Urothelium cell line (cell line): ENCODE data around the gene COG2.
"Not testable (repeated sequence)": the region's sequence is repeated elsewhere in the genome, so short reads cannot be mapped to it uniquely, and the experiment has no call there.

Source experiments
- DNase-seq: peaks from one replicate; pipeline ENCODE4 v3.0.0; 2011; ENCODE audit warnings: low spot score, mixed read lengths
- FAIRE-seq: peaks from 2 replicates; lab custom pipeline; 2011; peaks lifted over from hg19 to GRCh38; lab: Jason Lieb, UNC

COG2 gene, protein sequence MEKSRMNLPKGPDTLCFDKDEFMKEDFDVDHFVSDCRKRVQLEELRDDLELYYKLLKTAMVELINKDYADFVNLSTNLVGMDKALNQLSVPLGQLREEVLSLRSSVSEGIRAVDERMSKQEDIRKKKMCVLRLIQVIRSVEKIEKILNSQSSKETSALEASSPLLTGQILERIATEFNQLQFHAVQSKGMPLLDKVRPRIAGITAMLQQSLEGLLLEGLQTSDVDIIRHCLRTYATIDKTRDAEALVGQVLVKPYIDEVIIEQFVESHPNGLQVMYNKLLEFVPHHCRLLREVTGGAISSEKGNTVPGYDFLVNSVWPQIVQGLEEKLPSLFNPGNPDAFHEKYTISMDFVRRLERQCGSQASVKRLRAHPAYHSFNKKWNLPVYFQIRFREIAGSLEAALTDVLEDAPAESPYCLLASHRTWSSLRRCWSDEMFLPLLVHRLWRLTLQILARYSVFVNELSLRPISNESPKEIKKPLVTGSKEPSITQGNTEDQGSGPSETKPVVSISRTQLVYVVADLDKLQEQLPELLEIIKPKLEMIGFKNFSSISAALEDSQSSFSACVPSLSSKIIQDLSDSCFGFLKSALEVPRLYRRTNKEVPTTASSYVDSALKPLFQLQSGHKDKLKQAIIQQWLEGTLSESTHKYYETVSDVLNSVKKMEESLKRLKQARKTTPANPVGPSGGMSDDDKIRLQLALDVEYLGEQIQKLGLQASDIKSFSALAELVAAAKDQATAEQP

DNA sequence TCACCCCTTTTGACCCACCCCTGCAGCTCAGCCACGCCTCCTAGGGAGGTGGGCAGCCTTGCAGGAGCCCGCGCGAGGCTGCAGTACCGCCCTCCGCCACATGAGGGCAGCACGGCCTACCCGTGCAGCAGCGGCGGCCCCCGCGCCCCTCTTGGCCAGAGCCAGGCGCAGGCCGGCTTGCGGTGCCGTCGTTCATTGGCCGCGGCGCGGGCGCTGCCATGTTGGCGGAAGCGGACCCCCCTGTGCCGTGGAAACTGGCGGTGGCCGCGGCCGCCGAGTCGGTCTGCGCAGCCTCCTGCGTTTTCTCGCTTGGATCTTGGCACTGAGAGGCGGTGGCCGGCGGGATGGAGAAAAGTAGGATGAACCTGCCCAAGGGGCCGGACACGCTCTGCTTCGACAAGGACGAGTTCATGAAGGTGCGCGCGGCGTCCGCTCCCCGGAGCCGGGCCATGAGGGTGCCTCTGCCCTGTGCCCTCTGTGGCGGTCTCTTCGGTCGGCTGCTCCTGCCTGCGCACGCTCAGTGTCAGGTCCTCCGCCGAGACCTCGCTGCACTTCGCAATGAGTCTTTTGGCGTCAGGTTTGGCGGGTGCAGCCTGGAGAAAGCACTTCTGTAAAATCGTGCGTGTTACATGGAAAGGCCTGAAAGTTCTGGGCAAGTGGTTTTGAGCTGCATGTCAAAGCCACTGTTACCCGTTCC, at the start of gene COG2:
Gene COG2 (plus strand): TSS at position 219 of the 697 bp plus-strand sequence. CDS start 126 bp downstream, at position 345.
- FAIRE-seq: no peak
- peak; percentile 92 for DNase-seq

DNA sequence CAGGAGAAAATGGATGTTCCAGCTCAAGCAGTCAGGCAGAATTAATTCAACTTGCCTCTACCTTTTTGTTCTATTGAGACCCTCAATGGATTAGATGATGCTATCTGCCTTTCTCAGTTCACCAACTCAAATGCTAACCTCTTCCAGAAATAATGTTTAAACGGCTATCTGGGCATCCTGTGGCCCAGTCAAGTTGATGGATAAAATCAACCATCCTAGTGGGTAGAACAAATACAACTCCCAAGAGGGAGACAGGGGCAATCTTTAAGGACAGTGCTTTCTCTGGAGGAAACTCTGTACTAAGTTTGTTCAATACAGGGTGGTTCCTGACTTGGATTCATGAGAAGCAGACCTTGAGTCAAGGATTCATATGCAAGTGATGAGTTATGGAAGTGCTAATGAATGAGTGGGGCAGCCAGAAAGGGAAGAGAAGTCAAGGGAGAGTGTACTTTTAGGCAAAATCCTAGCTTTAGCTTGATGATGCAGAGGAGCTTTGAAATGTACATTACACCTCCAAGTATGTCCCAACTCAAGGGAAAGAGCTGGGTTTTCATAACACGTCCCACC, 49.4 kb upstream of the COG2 start:
- FAIRE-seq (no peak), DNase-seq (no peak)

DNA sequence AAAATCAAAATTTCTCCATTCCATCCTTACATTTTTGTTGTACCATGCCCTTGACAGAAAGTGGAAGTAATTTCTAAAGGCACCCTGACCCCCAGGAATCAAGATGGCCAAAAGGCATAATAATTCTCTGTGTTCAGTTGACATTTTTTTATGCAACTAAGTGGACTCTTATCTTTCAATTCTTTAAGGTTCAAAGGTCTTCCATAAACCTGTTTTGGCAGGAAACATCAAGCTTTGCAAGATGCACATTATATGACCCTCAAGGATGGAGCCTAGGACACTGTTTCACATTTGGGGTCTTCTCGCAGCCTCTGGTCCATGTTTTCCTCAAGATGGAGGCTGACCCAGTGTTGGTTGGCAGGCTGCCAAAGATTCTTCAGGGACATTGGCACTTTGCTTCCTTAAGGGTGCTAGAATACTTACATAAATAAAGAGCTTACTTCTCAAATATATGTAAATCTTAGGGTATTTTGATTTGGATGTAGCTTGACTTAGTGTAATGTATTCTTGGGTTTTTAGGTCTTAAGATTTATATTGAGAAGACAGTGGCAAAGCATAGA, 48.0 kb upstream of the COG2 start:
- FAIRE-seq: no peak

DNA sequence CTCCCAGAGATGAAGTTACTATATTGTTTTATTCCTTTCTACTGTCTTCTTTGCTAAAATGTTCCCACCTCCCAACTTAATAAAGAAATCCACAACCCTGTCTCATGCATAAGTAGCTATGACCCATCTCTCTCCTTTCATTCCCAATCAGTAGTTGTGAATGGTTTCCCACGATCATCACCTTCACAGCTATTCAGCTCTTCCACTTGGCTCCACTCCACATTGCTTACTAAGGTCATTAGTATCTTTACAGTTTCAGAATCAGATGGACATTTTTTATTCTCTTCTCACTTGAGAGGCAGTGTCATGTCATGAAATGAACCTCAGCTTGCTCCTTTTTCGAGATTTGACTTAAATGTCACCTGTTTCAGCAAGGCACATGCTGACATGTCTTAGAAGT, 47.1 kb upstream of the COG2 start:
- DNase-seq: no peak
- FAIRE-seq: no peak

More for the DNA sequence above, 48.0 kb upstream of the COG2 start:
- DNase-seq: no peak

DNA sequence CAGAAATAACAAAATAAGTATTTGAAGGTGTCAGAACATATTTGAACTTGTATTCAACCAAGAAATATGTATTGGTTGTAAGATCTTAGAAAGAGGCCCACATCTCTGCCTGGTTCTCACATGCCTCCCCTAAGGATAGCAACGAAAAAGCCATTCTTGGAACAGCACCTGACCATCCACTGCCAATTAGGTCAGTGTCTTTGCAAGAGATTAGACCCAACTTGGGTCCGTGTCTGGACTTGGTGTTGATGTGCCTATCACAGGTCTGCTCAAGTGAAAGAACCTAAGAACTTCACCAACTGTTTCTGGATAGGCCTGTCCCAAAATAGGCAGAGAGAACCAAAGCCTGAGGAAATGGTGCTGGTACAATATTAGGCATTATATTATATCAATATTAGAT, 46.0 kb upstream of the COG2 start:
- no peak for DNase-seq
- FAIRE-seq: no peak

DNA sequence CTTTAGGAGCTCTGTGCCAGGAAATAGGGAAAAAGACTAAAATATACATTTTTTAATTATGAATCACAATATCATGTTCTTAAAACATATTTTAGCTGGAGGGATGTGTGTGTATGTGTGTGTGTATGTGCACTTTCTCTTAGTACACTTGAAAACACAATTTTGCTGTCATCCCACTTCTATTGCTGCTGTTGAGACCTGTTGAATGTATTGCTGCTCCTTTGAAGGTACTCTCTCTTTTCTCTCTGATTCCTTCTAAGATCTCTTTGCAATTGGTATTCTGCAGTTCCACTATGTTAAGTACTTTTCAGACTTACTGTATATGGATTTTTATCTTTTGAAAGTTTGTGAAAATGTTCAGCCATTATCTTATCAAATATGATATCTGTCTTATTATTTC, 43.5 kb upstream of the COG2 start:
- FAIRE-seq: no peak
- no peak for DNase-seq

DNA sequence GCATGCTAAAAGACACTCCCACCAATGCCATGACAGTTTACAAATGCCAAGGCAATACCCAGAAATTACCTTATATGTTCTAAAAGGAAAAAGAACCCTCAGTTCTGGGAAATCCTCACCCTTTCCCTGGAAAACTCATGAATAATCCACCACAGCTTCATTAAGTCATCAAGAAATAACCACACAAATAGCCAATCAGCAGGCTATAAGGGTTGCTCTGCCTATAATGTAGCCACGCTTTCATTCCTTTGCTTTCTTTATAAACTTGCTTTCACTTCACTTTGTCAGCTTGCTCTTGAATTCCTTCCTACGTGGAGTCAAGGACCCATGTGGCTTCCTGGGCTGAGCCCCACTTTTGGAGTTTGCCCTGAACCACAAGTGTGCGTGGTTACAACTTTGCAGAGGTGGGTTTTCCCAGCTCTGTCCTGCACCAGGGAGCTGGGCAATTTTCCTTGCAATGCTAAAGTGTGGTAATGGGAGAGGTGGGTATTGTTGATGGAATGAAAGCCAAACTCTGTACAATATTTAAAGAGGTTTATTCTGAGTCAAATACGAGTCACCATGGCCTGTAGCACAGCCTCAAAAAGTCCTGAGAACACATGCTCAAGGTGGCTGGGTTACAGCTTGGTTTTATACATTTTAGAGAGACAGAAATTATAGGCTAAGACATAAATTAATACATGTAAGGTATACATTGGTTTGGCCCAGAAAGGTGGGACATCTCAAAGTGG, 42.2 kb upstream of the COG2 start:
- DNase-seq (no peak), FAIRE-seq (no peak)

DNA sequence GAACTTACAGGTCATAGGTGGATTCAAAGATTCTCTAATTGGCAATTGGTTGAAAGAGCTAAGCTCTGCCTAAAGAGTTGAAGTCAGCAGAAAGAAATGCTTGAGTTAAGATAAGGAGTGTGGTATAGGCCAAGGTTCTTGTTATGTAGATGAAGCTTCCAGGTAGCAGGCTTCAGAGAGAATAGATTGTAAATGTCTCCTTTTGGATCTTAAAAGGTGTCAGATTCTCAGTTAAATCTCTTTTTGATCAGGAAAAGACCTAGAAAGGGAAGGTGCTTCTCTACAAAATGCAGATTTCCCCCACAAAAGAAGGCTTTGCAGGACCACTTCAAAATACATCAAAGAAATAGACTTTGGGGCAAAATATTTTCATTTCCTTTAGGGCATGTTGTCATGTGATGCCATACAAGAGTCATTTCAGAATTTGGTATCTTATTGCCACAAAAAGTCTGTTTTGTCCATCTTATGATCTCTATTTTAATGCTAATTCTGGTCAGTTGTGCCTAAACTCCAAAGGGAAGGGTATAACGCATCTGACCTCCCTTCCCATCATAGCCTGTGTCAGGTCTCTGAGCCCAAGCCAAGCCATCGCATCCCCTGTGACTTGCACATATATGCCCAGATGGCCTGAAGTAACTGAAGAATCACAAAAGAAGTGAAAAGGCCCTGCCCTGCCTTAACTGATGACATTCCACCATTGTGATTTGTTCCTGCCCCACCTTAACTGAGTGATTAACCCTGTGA, 41.5 kb upstream of the COG2 start:
- FAIRE-seq, DNase-seq: not testable (repeated sequence)

DNA sequence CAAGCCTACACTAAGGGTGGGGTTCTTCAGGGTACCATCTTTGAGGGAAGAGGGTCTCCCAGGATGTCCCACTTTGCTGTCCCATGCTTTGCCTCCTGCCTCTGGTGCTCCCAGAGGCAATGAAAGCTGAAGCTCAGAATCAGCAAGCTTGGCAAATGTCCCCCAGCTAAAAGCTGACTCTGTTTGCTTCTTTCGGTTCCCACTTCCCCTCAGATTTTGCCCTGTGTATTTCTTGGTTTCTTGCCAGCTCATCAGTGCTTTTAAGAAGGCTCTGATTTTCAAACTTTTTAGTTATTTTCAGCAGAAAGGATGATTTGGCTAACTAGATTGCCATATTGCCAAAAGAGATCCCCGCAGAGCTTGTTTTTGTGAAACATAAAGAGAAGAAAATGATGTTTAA, 33.1 kb upstream of the COG2 start:
- FAIRE-seq: no peak
- no peak for DNase-seq

DNA sequence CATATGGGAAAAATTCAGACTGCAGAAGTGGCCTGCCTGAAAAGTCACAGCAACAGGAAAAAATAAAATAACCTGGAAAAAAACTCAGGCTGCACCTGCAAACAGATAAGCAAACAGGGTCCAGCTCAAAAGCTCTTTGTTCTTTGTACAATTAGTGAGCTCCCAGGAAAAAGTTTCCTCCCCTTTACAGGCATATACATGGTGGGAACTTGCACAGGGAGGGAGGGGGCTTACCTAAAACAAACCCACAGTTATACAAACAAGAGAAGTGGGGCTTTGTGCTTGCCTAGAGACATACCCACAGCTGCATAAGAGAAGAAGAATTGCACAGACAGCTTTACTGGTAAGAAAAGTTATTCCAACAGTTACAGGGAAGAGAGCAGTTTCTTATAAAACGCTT, 31.7 kb upstream of the COG2 start:
- FAIRE-seq (no peak), DNase-seq (no peak)

DNA sequence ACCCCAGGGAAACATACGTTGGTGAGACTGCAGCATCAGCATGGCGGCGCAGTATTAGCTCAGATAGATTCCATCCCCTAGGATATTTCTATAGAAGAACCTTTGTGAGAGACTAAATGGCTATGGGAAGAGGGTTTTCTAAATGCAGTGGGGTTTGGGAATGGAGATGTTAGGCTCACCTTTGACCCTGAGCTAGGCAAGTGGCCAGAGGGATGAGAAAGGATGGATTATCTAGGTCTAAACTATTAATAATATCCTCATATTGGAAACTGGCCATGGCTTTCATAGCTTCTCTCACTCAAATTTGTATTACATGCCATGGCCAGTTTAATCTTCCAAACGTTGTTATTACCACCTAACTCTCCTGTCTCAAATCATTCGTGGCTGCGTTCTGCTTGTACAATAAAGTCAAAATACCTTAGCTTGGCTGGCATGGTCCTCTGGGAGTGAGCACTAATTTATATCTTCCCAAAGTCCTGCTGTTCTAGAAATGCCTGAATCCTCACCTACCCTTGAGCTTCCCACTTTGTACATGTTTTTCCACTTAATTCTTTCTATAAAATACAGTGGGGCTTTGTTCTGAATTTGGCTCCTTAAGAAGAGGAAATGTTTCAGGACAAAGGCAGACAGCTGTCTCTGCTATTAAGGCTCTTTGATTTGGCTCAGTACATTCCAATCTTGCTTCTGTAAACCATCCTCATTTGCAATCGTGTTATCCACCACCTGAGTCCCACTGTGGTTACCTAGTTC, 31.0 kb upstream of the COG2 start:
- FAIRE-seq: no peak
- DNase-seq: no peak

DNA sequence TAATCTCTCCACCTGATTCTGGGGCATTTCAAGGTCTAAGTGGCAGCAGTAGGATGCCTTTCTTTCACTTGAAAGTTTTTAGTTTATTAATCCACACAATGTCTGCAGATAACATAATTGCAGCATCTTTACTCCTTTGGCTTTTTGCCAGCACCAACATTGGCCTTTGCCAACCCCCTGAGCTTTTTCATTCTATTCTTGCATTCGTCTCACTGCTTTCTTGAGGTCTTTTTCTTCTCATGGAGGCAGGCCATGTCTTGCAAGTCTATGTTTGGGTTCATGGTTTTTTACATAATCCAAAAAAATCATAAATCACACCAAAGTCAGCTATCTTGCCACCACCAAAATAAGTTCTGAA, 30.4 kb upstream of the COG2 start:
- FAIRE-seq: no peak

DNA sequence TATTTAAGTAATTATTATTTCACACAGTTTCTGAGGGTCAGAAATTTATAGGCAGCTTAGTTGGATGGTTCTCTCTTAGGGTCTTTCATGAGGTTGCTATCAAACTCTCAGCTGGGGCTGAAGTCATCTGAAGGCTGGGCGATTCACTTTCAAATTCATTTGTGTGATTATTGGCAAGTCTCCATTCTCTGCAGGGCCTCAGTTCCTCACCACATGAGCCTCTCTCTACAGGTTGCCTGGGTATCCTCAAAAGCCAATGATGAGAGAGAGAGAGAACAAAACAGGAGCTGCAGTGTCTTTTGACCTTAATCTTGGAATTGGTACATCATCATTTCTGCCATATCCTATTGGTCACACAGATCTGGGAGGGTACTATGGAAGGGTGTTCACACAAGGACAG, 29.6 kb upstream of the COG2 start:
- no peak for DNase-seq
- FAIRE-seq: no peak

More for the DNA sequence above, 30.4 kb upstream of the COG2 start:
- no peak for DNase-seq

DNA sequence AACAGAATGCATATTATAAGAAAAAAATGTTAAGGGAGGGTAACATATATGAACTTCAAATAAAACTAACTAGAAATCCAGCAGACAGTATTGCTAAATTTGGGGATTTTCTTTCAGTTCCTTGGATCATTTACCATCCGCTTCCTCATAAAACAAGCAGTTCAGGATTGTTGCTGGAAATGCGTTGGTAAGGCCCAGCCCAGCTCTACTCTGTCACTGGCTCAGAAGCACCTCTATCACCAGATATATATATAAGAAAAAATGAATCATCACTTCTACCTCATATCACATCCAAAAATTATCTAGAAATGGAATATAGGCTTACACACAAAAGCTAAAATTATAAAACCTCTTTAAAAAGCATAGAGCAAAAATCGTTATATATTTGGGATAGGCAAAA, 28.2 kb upstream of the COG2 start:
- no peak for DNase-seq
- no peak for FAIRE-seq

DNA sequence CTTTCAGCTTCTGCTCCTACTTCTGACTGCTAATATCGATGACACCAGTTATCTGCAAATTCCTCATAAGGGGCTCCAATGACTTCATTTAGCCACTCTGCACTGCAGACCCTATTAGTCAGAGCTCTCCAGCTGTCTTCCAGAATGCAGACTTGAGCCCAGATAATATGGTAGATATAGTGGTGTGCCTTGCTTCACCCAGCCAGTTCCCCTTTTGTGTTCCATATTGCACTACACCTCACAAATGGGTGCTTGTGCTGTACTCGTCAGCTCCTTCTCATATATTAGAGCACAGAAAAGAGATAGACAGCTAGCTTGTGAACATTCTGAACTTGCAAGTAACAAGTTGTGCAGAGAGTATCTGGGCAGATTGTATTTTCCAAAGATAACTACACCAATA, 23.7 kb upstream of the COG2 start:
- FAIRE-seq (no peak), DNase-seq (no peak)

DNA sequence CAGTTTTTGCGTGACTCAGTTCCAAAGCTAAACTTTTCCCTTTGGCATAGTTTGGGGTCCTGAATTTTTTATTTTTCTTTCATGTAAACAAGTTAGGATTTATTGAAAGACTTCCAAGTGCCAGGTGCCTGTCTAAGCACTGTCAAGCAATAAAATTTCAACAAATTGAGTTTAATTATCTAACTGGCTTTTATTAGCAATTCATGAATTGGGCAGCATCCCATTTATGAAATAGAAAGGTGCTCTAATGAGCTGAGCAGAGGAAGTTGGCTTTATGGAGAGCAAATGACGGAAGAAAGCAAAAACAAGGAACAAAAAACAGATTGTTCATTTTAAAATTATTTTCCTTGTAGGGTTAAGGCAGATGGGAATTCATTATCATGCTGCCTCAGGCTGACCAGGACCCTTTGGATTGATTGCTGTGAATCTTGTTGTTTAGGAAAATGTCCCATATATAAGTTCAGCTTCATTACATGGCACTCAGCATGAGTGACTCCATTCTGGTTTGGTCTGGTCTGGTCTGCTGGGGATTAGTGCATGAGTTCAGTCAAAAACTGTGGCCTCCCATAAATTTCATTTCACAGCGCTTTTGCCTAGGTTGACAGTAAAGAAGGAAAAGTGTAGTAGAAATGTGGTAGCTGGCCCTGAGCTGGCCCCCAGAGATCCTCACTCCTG, 21.5 kb upstream of the COG2 start:
- no peak for DNase-seq
- no peak for FAIRE-seq

DNA sequence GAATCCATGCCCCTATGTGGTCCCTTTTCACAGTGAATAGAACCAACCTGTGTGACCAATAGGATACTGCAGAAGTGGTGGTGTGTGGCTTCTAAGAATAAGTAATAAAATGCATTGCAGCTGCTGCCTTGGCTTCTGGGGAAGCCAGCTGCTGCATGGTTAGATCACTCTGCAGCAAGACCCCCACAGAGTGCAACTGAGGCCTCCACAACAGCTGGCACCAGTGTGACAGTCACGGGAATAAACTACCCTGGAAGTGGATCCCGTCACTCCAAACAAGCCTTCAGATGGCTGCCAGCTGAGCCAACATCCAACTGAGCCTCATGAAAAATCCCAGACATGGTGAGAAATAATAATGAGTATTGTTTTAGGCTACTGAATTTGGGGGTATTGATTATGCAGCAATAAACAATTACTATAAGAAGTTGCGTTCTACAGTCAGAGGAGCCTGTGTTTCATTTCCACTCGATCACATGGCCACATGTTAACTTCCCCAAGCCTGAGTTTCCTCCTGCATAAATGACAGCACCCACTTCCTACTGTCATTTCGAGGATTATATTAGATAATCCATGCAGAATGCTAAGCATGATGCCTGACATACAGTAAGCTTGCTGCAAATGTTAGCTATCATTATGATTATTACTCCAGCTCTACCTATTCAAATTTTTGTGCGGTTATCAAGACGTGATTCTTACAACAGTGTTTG, 20.8 kb upstream of the COG2 start:
- FAIRE-seq (no peak), DNase-seq (no peak)

DNA sequence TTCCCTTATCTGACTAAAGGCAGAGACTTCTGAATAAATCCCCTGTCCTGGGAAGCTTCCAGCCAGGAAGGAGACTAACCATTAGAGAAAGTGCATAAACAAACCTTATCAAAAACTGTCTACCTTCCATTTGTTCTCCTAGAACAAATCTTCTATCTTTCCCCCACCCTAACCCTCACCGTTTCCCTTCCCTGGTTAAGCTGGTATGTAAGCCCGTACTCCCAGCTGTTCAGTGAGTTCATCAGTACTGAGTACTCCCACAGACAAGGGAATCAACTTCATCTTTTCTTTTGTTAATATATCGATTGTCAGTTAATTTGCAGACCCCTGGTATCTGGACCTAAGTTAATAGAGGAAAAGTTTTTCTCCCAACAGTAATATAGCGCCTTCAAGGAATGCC, 20.1 kb upstream of the COG2 start:
- no peak for DNase-seq
- FAIRE-seq: no peak
